HEK293 (cell line): Measurements from ENCODE around the gene ATRNL1.

Source experiments
- GLIS2 ChIP-seq: fragments of 450-650 bp; formaldehyde crosslinking; IDR thresholded peaks from 2 replicates; pipeline ENCODE4 v1.5.1; 2016; ENCODE audit warnings: missing biosample characterization, missing genetic modification characterization
- ZBTB7A ChIP-seq: fragments of 450-650 bp; formaldehyde crosslinking; IDR thresholded peaks from 2 replicates; pipeline ENCODE4 v1.5.1; 2016; ENCODE audit warnings: low read depth, missing biosample characterization, missing genetic modification characterization

DNA sequence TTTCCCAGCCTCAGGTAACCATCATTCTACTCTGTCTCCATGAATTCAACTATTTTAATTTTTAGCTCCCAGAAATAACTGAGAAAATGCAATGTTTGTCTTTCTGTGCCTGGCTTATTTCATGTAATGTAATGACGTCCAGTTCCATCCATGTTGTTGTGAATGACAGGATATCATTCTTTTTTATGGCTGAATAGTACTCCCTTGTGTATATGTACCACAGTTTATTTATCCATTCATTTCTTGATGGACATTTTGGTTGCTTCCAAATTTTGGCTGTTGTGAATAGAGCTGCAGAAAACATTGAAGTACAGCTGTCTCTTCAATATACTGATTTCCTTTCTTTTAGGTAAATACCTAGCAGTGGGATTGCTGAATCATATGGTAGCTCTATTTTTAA lies 10.5 kb downstream of the ATRNL1 start:
- TF ChIP-seq ZBTB7A (no peak), GLIS2 (tag by site-specific recombination) (no peak)
